ENCODE results near the gene GSC2.

GSC2 gene

DNA sequence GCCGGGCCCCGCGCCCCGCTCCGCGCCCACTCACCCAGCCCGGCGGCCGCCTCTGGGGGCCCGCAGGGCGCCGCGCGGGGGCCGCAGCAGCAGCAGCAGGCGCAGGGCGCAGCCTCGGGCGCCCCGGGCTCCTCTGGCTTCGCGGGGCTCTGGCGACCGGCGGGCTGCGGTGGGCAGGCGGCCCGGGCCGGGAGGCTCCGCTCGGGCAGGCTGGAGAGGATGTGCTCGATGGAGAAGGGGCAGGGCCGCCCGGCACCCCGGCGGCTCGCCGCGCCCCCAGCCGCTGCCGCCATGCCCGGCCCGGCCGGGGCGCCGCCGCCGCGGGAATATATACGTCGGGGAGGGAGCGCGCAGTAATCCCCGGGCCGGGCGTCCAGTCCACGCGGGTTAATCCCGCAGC, at the start of gene GSC2:
TSS of gene GSC2 (minus strand) at position 302 of the 400 bp plus-strand sequence. CDS start at position 293, 9 bp downstream.
- peak; percentile 71 for DNase-seq (ENCODE audit: low spot score)

- no peak for DNase-seq (ENCODE audit: low spot score)
Measured at GRCh38 chr22:19199479-19199878, 49.4 kb upstream of the GSC2 start.

DNA sequence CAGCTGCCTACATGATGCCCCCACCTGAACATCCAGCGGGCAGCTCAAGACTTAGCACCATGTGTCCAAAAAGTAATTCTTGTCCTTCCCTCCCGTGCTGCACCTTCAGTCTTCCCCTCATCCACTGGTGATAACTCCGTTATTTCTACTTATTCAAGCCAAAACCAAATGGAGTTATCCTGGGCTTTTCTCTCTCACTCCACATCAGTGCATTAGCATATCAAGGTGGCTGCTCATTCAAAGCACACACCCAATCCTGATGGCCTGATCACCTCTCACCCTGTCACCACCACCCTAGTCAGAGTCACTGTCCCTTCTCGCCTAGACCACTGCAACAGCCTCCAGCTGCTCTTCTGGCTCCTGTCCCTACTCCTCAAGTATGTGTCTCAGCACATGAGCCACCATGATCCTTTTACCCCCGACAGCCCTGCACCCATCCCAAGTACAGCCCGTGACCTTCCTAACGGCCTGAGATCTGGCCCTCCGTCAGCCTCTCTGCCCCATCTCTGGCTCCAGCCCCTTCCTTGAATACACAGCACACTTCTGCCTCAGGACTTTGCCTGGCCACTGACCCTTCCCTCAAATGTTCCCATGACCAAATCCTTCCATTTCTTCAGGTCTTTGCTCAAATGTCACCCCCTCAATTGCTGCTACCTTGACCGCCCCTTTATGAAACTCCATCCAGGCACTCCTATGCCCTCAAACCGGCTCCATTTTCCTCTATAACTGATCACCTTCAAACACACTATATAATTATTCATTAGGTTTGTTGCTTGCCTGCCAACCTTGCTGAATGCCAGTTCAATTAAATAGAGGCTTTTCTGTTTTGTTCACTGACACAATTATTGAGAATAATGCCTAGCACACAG, 48.1 kb upstream of the GSC2 start:
- DNase-seq (ENCODE audit: low spot score) = no peak

DNA sequence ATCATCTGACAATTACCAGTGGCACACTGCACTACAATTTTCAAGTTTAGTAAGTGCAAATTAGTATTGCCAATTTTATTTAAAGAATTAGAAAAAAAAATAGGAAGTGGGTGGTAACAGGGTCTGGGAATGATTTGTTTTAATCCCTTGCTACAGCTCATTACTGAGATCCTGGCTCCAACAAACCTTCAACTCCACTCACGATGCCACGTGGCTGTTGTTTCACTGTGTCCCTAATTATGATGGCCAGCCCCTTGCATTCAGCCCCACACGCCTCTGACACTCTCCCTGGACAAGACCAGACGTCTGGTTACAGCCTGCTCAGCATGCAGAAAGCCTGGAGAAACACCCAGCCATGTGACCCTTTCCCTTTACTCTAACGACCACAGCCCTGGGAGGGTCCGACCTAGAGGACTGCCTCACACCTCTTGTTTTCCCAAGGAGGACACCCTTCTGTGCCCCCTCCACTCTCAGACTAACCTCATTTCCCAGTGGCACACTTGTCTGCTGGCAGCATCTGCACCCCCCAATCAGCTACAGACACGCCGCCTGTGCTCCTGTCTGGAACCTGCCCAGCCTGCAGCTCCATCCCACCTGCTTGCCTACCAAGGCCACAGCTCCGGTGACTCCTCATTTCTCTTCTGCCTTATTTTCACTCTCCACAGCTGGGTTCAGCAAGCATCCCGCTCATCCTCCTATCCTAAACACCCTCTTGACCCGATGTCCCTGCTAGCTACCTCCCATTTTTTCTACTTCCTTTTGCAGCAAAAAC, 46.9 kb upstream of the GSC2 start:
- no peak for DNase-seq (ENCODE audit: low spot score)

GRCh38 chr22:19195796-19196731, 46.0 kb upstream of the GSC2 start:
- DNase-seq (ENCODE audit: low spot score) = no peak

GRCh38 chr22:19194766-19195536, 44.9 kb upstream of the GSC2 start:
- no peak for DNase-seq (ENCODE audit: low spot score)

DNA sequence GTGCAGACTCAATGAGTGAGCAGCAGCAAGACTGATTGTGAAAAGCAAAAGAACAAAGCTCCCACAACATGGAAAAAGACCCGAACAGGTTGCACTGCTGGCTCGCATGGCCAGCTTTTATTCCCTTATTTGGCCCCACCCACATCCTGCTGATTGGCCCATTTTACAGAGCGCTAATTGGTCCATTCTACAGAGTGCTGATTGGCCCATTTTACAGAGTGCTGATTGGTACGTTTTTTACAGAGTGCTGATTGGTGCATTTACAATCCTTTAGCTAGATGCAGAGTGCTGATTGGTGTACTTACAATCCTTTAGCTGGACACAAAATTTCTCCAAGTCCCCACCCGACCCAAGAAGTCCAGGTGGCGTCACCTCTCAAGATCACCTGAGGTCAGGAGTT, 43.8 kb upstream of the GSC2 start:
- DNase-seq (ENCODE audit: low spot score) = no peak

DNA sequence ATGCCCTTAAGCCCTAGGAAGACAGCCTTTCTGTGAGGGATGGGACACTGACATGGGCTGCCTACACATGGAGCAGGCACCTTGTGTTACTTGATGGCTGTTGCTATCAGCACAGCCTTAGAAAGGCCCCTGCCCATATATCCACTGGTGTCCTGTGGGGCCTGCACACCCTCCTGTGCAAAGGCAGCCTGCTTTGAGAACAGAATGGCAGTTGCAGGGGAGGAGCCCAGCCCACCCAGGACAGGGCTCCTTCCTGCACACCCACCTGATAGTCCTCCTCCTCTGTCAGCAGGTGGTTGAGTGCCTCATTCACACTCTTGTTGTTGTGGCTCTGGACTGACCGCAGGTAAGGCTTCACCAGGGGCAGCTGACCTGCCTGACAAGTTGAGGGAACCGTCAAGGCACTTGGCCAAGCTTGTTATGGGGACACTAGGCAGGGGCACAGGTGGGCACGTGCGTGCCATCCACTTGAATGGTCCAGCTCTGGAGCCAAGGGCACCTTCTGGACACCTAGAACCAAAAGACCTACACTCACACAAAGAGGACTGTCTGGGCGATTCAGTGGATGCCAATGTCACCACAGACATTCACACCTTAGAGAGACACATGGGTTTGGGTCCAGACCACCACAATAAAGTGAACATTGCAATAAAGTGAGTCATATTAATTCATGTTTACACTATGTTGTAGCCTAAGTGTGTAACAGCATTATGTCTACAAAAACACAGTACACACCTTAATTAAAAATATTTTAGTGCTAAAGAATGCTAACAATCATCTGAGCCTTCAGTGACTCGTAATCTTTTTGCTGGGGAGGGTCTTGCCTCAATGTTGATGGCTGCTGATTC, 37.8 kb upstream of the GSC2 start:
- no peak for DNase-seq (ENCODE audit: low spot score)

GRCh38 chr22:19184276-19184997, 34.3 kb upstream of the GSC2 start:
- no peak for DNase-seq (ENCODE audit: low spot score)

- no peak for DNase-seq (ENCODE audit: low spot score)
Measured at GRCh38 chr22:19183216-19183615, 33.1 kb upstream of the GSC2 start.

- no peak for DNase-seq (ENCODE audit: low spot score)
Measured at GRCh38 chr22:19182472-19183157, 32.5 kb upstream of the GSC2 start.

DNA sequence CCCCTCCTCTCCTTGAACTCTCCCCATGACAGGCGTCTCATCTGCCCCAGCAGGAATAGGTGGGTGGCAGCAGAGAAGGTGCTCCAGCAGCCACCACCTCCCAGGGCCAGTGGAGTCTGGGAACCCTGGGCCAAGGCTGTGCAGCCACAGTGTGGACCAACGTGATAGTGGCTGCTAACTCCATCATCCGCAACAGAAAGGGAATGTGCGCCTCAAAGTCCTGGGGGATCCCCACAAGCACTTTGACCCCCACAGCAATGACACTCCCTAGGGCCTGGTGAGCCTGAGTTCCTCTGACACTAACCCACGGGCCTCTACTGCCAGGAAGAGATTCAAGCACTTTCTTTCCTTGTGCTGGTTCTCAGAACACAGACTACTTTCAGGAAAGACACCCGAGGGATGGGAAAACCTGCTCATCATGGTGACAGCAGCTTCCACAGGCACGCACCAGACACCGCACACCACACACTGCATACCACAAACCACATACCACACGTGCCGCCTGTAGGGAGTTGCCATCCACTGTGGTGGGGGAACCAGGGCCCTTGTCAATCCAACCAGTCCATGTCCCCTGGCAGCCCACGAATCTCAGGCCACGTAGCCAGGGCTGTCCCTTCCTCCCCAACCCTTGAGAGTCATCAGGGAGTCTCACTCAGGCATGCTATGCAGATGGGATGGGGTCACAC, 31.8 kb upstream of the GSC2 start:
- DNase-seq (ENCODE audit: low spot score) = no peak

DNA sequence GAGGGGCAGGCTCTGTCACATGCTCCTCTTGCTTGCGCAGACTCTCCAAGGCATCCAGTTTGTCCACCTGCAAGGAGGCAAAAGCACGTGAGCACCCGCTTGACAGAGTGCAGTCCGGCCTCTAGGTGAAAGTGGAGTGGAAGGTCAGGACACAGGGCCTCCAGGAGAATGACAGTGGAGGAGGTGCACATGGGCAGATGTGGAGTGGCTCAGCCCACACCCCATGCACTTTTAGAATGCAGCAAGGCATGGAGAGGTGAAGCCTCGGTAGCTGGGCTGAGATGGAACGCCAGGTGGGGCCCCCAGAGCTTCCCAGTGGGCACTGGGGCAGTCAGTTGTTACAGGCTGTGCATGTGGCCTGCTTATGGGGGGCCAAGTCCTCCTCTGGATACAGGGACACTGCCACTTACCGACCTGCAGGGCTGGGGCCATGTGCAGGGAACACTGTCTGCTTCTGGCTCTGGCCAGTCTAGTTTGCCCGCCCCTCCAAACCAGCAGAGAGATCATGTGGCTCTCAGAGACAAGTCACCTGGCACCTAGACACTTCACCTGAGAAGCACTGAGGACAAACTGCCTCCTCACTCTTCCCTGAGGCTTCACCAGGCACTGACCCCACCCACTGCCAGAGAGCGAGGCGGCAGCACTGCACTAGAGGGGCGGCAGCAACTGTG, 30.8 kb upstream of the GSC2 start:
- DNase-seq (ENCODE audit: low spot score) = no peak

DNA sequence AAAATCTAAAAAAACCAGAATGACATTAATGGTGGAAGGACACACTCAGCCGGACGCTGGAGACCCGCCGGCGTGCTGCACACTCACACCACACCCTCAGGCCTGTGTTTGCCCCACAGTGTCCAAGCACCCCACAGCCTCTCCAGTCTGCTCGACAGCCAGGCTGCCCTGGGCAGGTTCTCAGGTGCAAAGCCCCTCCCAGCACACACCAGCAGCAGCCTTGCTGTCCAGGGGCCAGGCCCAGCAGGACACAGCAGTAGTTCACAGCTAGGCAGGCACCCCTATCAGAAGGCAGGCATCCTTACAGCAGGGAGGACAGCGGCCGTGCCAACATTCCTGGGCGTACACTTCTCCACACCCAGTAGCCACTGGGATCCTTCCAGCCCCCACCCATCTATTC, 30.1 kb upstream of the GSC2 start:
- no peak for DNase-seq (ENCODE audit: low spot score)

- DNase-seq (ENCODE audit: low spot score) = peak; percentile 80
Measured at GRCh38 chr22:19179497-19180048, 29.5 kb upstream of the GSC2 start.

- DNase-seq (ENCODE audit: low spot score) = peak; percentile 97
Measured at GRCh38 chr22:19178657-19179496, 28.8 kb upstream of the GSC2 start, which contains the start of gene SLC25A1. TSS of gene SLC25A1 (minus strand) at chr22:19178736. CDS start at chr22:19178673, 63 bp downstream.
